HEK293T (cell line): ENCODE results near the gene KLHL6.

Source experiments
- ARNT ChIP-seq: fragments of 450-650 bp; IDR thresholded peaks from 2 replicates; pipeline ENCODE4 v1.6.1; 2017; ENCODE audit warnings: mild to moderate bottlenecking
- BHLHE40 ChIP-seq: fragments of 450-650 bp; IDR thresholded peaks from 2 replicates; pipeline ENCODE4 v1.6.1; 2016; ENCODE audit warnings: mild to moderate bottlenecking, moderate library complexity, borderline replicate concordance
- CTBP1 ChIP-seq: fragments of 450-650 bp; IDR thresholded peaks from 2 replicates; pipeline ENCODE4 v1.6.1; 2016; ENCODE audit warnings: borderline replicate concordance
- ELF4 ChIP-seq: fragments of 450-650 bp; IDR thresholded peaks from 2 replicates; pipeline ENCODE4 v1.6.1; 2017; ENCODE audit warnings: antibody characterized with exemption
- FOXA1 ChIP-seq: fragments of 450-650 bp; IDR thresholded peaks from 2 replicates; pipeline ENCODE4 v1.6.1; 2016; ENCODE audit warnings: mild to moderate bottlenecking
- FOXM1 ChIP-seq: fragments of 450-650 bp; IDR thresholded peaks from 2 replicates; pipeline ENCODE4 v1.6.1; 2017; ENCODE audit warnings: mild to moderate bottlenecking, borderline replicate concordance
- HDGF ChIP-seq: fragments of 450-650 bp; IDR thresholded peaks from 2 replicates; pipeline ENCODE4 v1.6.1; 2017; ENCODE audit warnings: antibody characterized with exemption, borderline replicate concordance
- LEF1 ChIP-seq: fragments of 450-650 bp; IDR thresholded peaks from 2 replicates; pipeline ENCODE4 v1.6.1; 2017; ENCODE audit warnings: mild to moderate bottlenecking, borderline replicate concordance
- NFRKB ChIP-seq: fragments of 450-650 bp; IDR thresholded peaks from 2 replicates; pipeline ENCODE4 v1.6.1; 2016; ENCODE audit warnings: mild to moderate bottlenecking, moderate library complexity
- PKNOX1 ChIP-seq: fragments of 450-650 bp; IDR thresholded peaks from 2 replicates; pipeline ENCODE4 v1.6.1; 2016
- SUZ12 ChIP-seq: fragments of 450-650 bp; IDR thresholded peaks from 2 replicates; pipeline ENCODE4 v1.6.1; 2016; ENCODE audit warnings: mild to moderate bottlenecking
- TARDBP ChIP-seq: fragments of 450-650 bp; IDR thresholded peaks from 2 replicates; pipeline ENCODE4 v1.6.1; 2016
- ZNF384 ChIP-seq: fragments of 450-650 bp; IDR thresholded peaks from 2 replicates; pipeline ENCODE4 v1.6.1; 2016

GRCh38 chr3:183437666-183438564 lies 117.6 kb downstream of the KLHL6 start:
- TF ChIP-seq ELF4 (no peak), PKNOX1 (no peak), NFRKB (no peak), TARDBP (no peak), ARNT (no peak), ZNF384 (no peak), FOXM1 (no peak), CTBP1 (no peak), BHLHE40 (no peak), HDGF (no peak), SUZ12 (no peak), FOXA1 (no peak), LEF1 (no peak)
